Fibroblast of lung (primary cell): ENCODE results near the gene LHX4. TPM values are rescaled to one million over a fixed set of nuclear protein-coding genes. Genes with fewer than 3 reads are reported as not detected.

Experiments
- DNase-seq, 2 donors: peaks; one replicate each; pipeline versions ENCODE4 v3.0.0 to v3.0.0-alpha.2; 2010; ENCODE audit warnings: low read depth in 2 of 2
- H2AFZ ChIP-seq: 2 replicates; pipeline ENCODE4 v1.5.1; 2012; ENCODE audit warnings: low read length, control low read depth, inconsistent platforms
- H3K27ac ChIP-seq: 2 replicates; pipeline ENCODE4 v1.5.1; 2011; ENCODE audit warnings: low read length, control low read depth; ENCODE audit not compliant: insufficient read depth
- H3K27me3 ChIP-seq: 2 replicates; pipeline ENCODE4 v1.5.1; 2011; ENCODE audit warnings: mild to moderate bottlenecking, low read length; ENCODE audit not compliant: control insufficient read depth, insufficient read depth
- H3K36me3 ChIP-seq: 2 replicates; pipeline ENCODE4 v1.5.1; 2011; ENCODE audit warnings: low read length; ENCODE audit not compliant: control insufficient read depth, insufficient read depth
- H3K4me1 ChIP-seq: 2 replicates; pipeline ENCODE4 v1.5.1; 2011; ENCODE audit warnings: low read length; ENCODE audit not compliant: control insufficient read depth, insufficient read depth; ENCODE audit errors: extremely low read depth
- H3K4me2 ChIP-seq: 2 replicates; pipeline ENCODE4 v1.5.1; 2011; ENCODE audit warnings: low read length, control low read depth; ENCODE audit not compliant: insufficient read depth; ENCODE audit errors: extremely low read depth
- H3K4me3 ChIP-seq, 4 experiments: fragments of 200-600 bp in 1 of 4; sonication (generic) in 1 of 4; replicated peaks in 1 of 4; 2 replicates each; pipeline ENCODE4 v1.5.1; 2011 to 2016; ENCODE audit warnings: low read length in 4 of 4, low read depth in 3 of 4, mild to moderate bottlenecking in 3 of 4, control low read depth in 2 of 4, inconsistent platforms in 1 of 4, mixed read lengths in 1 of 4; ENCODE audit not compliant: insufficient read depth in 1 of 4; ENCODE audit errors: control extremely low read depth in 1 of 4
- H3K79me2 ChIP-seq: 2 replicates; pipeline ENCODE4 v1.5.1; 2012; ENCODE audit warnings: mild to moderate bottlenecking, low read length, inconsistent platforms; ENCODE audit not compliant: control insufficient read depth, insufficient read depth
- H3K9ac ChIP-seq: 2 replicates; pipeline ENCODE4 v1.5.1; 2011; ENCODE audit warnings: mild to moderate bottlenecking, low read length, control low read depth; ENCODE audit not compliant: insufficient read depth
- H3K9me3 ChIP-seq: 2 replicates; pipeline ENCODE4 v1.5.1; 2012; ENCODE audit warnings: low read depth, low read length; ENCODE audit not compliant: control insufficient read depth, insufficient read depth
- H4K20me1 ChIP-seq: 2 replicates; pipeline ENCODE4 v1.5.1; 2011; ENCODE audit warnings: low read length; ENCODE audit not compliant: control insufficient read depth, insufficient read depth; ENCODE audit errors: extremely low read depth
- EZH2 ChIP-seq: IDR thresholded peaks from 2 replicates; pipeline ENCODE4 v1.5.1; 2012; ENCODE audit warnings: low read length, control low read depth, mild to moderate bottlenecking; ENCODE audit errors: missing control alignments
- polyA plus RNA-seq, 2 donors: library from polyadenylated mRNA; depleted of rRNA in 1 of 2; stranded (reverse) in 1 of 2; unstranded in 1 of 2; fragments of >200 nt; gene quantifications; 2 replicates each; pipeline ENCODE4 v1.2.1, GENCODE V29; 2011 to 2012; ENCODE audit warnings: missing spikeins in 1 of 2
- total RNA-seq: library from RNA; depleted of rRNA; stranded (reverse); fragments of >200 nt; gene quantifications from 2 replicates; pipeline ENCODE4 v1.2.1, GENCODE V29; 2014
- TF ChIP-seq, protein P1 (sequence below), 2 donors: IDR thresholded peaks in 1 of 2; conservative IDR thresholded peaks in 1 of 2; 1 replicate in 1 of 2; 2 replicates in 1 of 2; pipeline ENCODE4 v1.5.1; 2011 to 2012; ENCODE audit warnings: low read length in 2 of 2, control low read depth in 1 of 2, inconsistent platforms in 1 of 2, low read depth in 1 of 2, mild to moderate bottlenecking in 1 of 2

The LHX4 gene
- total and polyA plus RNA-seq, 2 donors (not counting 1 experiment from before 2014, with no cell fraction given), result 0.03 to 0.33 TPM

DNA sequence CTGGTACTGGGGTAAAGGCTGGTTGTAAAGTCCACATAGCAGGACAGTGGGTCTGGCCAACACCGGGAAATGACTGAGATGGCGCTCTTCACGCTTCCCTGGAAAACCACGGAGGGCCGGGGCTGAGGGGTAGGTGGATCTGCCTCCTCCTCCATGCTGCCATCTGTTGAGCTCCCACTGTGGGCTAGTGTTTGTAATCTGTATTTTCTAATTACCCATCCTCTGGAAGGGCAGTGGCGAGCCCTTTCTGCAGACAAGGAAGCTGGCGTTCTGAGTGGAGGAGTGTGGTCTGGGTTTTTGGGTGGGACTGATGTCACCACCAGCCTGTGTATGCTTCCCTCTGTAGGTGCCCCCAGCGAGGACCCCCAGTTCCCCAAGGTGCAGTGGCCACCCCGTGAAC, 34.1 kb upstream of the LHX4 start:
- H4K20me1 ChIP-seq, result no peaks in the 10 kb centered on the region
- H3K4me2 ChIP-seq, result no peak overlapping the region
- no peak for TF ChIP-seq EZH2
- TF ChIP-seq, protein P1, sequence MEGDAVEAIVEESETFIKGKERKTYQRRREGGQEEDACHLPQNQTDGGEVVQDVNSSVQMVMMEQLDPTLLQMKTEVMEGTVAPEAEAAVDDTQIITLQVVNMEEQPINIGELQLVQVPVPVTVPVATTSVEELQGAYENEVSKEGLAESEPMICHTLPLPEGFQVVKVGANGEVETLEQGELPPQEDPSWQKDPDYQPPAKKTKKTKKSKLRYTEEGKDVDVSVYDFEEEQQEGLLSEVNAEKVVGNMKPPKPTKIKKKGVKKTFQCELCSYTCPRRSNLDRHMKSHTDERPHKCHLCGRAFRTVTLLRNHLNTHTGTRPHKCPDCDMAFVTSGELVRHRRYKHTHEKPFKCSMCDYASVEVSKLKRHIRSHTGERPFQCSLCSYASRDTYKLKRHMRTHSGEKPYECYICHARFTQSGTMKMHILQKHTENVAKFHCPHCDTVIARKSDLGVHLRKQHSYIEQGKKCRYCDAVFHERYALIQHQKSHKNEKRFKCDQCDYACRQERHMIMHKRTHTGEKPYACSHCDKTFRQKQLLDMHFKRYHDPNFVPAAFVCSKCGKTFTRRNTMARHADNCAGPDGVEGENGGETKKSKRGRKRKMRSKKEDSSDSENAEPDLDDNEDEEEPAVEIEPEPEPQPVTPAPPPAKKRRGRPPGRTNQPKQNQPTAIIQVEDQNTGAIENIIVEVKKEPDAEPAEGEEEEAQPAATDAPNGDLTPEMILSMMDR (conservative IDR thresholded peaks at IDR 0.05 in 1 of 2, IDR thresholded peaks at IDR 0.05 in 1 of 2; ENCODE audit: low read depth in 1 of 2, low read length in 2 of 2), result no peak
- H3K27me3 ChIP-seq, result no peaks in the 10 kb centered on the region
- no peak overlapping the region for H3K27ac ChIP-seq
- no peak overlapping the region for H3K9ac ChIP-seq
- no peak overlapping the region for H3K4me3 ChIP-seq
- no peak for DNase-seq
- no peaks in the 10 kb centered on the region for H3K79me2 ChIP-seq
- H3K9me3 ChIP-seq, result no peaks in the 10 kb centered on the region
- no peaks in the 10 kb centered on the region for H3K4me1 ChIP-seq
- H2AFZ ChIP-seq, result no peak overlapping the region
- H3K36me3 ChIP-seq, result peaks cover 50% of the 10 kb centered on the region

DNA sequence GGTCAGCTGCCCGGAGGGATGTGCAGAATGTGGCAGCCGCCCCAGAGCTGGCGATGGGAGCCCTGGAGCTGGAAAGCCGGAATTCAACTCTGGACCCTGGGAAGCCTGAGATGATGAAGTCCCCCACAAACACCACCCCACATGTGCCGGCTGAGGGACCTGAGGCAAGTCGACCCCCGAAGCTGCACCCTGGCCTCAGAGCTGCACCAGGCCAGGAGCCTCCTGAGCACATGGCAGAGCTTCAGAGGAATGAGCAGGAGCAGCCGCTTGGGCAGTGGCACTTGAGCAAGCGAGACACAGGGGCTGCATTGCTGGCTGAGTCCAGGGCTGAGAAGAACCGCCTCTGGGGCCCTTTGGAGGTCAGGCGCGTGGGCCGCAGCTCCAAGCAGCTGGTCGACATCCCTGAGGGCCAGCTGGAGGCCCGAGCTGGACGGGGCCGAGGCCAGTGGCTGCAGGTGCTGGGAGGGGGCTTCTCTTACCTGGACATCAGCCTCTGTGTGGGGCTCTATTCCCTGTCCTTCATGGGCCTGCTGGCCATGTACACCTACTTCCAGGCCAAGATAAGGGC, 33.5 kb upstream of the LHX4 start:
- Histone ChIP-seq H2AFZ (no peak overlapping the region), H3K4me2 (no peak overlapping the region), H4K20me1 (no peaks in the 10 kb centered on the region), H3K27me3 (no peaks in the 10 kb centered on the region), H3K27ac (no peak overlapping the region), H3K79me2 (no peaks in the 10 kb centered on the region), H3K4me1 (no peaks in the 10 kb centered on the region), H3K4me3 (no peak overlapping the region), H3K9me3 (no peaks in the 10 kb centered on the region), H3K9ac (no peak overlapping the region), H3K36me3 (peaks cover 48% of the 10 kb centered on the region)
- DNase-seq, result no peak
- TF ChIP-seq, protein P1 (conservative IDR thresholded peaks at IDR 0.05 in 1 of 2, IDR thresholded peaks at IDR 0.05 in 1 of 2; ENCODE audit: low read depth in 1 of 2, low read length in 2 of 2), result no peak
- no peak for TF ChIP-seq EZH2

DNA sequence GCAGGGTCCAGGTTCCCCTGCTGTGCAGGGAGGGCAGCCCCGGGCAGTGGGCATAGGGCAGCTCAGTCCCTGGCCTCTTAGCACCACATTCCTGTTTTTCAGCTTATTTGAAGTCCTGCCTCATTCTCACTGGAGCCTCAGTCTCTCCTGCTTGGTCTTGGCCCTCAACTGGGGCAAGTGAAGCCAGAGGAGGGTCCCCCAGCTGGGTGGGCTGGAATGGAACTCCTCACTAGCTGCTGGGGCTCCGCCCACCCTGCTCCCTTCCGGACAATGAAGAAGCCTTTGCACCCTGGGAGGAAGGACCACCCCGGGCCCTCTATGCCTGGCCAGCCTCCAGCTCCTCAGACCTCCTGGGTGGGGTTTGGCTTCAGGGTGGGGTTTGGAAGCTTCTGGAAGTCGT, 32.8 kb upstream of the LHX4 start:
- H3K27ac ChIP-seq, result no peak overlapping the region
- TF ChIP-seq, protein P1 (conservative IDR thresholded peaks at IDR 0.05 in 1 of 2, IDR thresholded peaks at IDR 0.05 in 1 of 2; ENCODE audit: low read depth in 1 of 2, low read length in 2 of 2), result no peak
- no peak for TF ChIP-seq EZH2
- H3K9me3 ChIP-seq, result no peaks in the 10 kb centered on the region
- H3K9ac ChIP-seq, result no peak overlapping the region
- no peaks in the 10 kb centered on the region for H3K4me1 ChIP-seq
- no peak overlapping the region for H3K4me2 ChIP-seq
- H4K20me1 ChIP-seq, result no peaks in the 10 kb centered on the region
- H3K27me3 ChIP-seq, result no peaks in the 10 kb centered on the region
- H2AFZ ChIP-seq, result no peak overlapping the region
- peaks cover 46% of the 10 kb centered on the region for H3K36me3 ChIP-seq
- no peak for DNase-seq
- no peaks in the 10 kb centered on the region for H3K79me2 ChIP-seq
- no peak overlapping the region for H3K4me3 ChIP-seq
